Fibroblast of lung (primary cell): ENCODE measurements around the gene MROH8.

Experiments used
- EZH2 ChIP-seq: IDR thresholded peaks from 2 replicates; pipeline ENCODE4 v1.5.1; 2012; ENCODE audit warnings: low read length, control low read depth, mild to moderate bottlenecking; ENCODE audit errors: missing control alignments
- TF ChIP-seq, protein P1 (sequence below), 2 donors: IDR thresholded peaks in 1 of 2; conservative IDR thresholded peaks in 1 of 2; 1 replicate in 1 of 2; 2 replicates in 1 of 2; pipeline ENCODE4 v1.5.1; 2011 to 2012; ENCODE audit warnings: low read length in 2 of 2, control low read depth in 1 of 2, inconsistent platforms in 1 of 2, low read depth in 1 of 2, mild to moderate bottlenecking in 1 of 2

DNA sequence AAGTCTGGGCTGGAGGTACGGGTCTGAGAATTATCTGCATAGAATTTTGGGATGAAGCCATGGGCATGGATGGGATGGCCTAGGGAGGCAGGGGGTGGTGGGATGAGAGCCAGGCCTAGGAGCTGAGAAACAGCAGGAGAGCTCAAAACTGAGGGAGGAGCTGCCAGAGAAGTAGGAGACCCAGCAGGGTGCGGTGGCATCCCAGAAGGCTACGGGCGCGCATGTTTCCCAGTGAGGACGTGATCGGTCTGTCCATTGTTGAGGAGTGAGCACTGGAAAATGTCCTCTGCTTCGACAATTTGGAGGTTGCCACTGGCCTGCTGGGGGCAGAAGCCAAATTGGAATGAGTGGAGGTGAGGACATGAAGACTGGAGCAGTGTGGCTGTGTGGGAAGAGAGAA is 14.5 kb upstream of the MROH8 start:
- TF ChIP-seq, protein P1, sequence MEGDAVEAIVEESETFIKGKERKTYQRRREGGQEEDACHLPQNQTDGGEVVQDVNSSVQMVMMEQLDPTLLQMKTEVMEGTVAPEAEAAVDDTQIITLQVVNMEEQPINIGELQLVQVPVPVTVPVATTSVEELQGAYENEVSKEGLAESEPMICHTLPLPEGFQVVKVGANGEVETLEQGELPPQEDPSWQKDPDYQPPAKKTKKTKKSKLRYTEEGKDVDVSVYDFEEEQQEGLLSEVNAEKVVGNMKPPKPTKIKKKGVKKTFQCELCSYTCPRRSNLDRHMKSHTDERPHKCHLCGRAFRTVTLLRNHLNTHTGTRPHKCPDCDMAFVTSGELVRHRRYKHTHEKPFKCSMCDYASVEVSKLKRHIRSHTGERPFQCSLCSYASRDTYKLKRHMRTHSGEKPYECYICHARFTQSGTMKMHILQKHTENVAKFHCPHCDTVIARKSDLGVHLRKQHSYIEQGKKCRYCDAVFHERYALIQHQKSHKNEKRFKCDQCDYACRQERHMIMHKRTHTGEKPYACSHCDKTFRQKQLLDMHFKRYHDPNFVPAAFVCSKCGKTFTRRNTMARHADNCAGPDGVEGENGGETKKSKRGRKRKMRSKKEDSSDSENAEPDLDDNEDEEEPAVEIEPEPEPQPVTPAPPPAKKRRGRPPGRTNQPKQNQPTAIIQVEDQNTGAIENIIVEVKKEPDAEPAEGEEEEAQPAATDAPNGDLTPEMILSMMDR (conservative IDR thresholded peaks at IDR 0.05 in 1 of 2, IDR thresholded peaks at IDR 0.05 in 1 of 2; ENCODE audit: low read depth in 1 of 2, low read length in 2 of 2), result no peak
- no peak for TF ChIP-seq EZH2
